Uterus (tissue), 2 donors: ENCODE data around the gene CYP1A1.

Experiments
- POLR2A ChIP-seq, 2 donors: fragments of 450-650 bp; IDR thresholded peaks; one replicate each; pipeline ENCODE4 v1.6.1; 2016; ENCODE audit warnings: antibody characterized with exemption in 2 of 2, mild to moderate bottlenecking in 1 of 2, moderate library complexity in 1 of 2
- TF ChIP-seq, protein P1 (sequence below), 4 experiments: fragments of 200-600 bp in 2 of 4; fragments of 450-650 bp in 2 of 4; sonication (generic) in 2 of 4; IDR thresholded peaks; one replicate each; pipeline ENCODE4 v1.5.1; 2016 to 2019; ENCODE audit warnings: antibody characterized with exemption in 4 of 4, mild to moderate bottlenecking in 2 of 4, moderate library complexity in 1 of 4

DNA sequence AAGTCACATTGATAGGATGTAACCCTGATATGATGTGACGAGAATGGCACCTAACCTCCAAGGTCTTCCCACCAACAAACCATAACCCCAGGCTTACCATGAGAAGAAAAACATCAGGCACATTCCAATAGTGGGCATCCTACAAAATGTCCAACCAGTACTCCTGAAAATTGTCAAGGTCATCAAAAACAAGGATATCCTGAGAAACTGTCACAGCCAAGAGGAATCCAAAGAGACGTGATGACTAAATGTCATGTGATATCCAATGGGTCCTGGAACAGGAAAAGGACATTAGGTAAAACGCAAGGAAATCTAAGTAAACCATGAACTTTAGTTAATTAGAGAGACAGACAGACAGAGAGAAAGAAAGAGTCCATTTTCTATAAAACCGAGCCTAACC is 21.1 kb upstream of the CYP1A1 start:
- TF ChIP-seq, protein P1, sequence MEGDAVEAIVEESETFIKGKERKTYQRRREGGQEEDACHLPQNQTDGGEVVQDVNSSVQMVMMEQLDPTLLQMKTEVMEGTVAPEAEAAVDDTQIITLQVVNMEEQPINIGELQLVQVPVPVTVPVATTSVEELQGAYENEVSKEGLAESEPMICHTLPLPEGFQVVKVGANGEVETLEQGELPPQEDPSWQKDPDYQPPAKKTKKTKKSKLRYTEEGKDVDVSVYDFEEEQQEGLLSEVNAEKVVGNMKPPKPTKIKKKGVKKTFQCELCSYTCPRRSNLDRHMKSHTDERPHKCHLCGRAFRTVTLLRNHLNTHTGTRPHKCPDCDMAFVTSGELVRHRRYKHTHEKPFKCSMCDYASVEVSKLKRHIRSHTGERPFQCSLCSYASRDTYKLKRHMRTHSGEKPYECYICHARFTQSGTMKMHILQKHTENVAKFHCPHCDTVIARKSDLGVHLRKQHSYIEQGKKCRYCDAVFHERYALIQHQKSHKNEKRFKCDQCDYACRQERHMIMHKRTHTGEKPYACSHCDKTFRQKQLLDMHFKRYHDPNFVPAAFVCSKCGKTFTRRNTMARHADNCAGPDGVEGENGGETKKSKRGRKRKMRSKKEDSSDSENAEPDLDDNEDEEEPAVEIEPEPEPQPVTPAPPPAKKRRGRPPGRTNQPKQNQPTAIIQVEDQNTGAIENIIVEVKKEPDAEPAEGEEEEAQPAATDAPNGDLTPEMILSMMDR (IDR thresholded peaks at IDR 0.05), result no peak
- TF ChIP-seq POLR2A (IDR thresholded peaks at IDR 0.05), result no peak
